Measurements from ENCODE around the gene SAPCD1. TPM values are rescaled to one million over a fixed set of nuclear protein-coding genes. Genes with fewer than 3 reads are reported as not detected.

Gene SAPCD1
- total and polyA plus RNA-seq, 10 of the 15 experiments (the other 5 are each of a cell fraction or from before 2014, with no cell fraction given), result 1.6 to 13.0 (median 5.4) TPM

- TF ChIP-seq EGR1 (IDR thresholded peaks at IDR 0.05; ENCODE audit: borderline replicate concordance in 1 of 2, low read depth in 2 of 2, low read length in 2 of 2) (peak in 1 of 2 experiments; percentile 83; a peak in 2 of 3 replicates), GATAD2B (conservative IDR thresholded peaks at IDR 0.05; ENCODE audit: low read depth) (peak; percentile 99), CBFB (IDR thresholded peaks at IDR 0.05; ENCODE audit: low read depth) (no peak), PML (IDR thresholded peaks at IDR 0.05; ENCODE audit: low read length) (no peak; the same call in 1 of the 2 replicates), TCF7 (IDR thresholded peaks at IDR 0.05; ENCODE audit: borderline replicate concordance) (no peak), CHD1 (IDR thresholded peaks at IDR 0.05; ENCODE audit: low read depth, low read length) (no peak), CHD2 (IDR thresholded peaks at IDR 0.05; ENCODE audit: borderline replicate concordance, low read depth, low read length) (no peak), NFXL1 (IDR thresholded peaks at IDR 0.05; ENCODE audit: borderline replicate concordance) (no peak), ATF3 (IDR thresholded peaks at IDR 0.05; ENCODE audit: borderline replicate concordance, extremely low read depth, low read depth, low read length) (no peak), STAT3 (IDR thresholded peaks at IDR 0.05; ENCODE audit: low read depth, low read length) (no peak), SMARCA5 (IDR thresholded peaks at IDR 0.05) (peak; percentile 96), POLR2AphosphoS5 (IDR thresholded peaks at IDR 0.05; ENCODE audit: low read length) (no peak), BACH1 (IDR thresholded peaks at IDR 0.05; ENCODE audit: borderline replicate concordance) (peak; percentile 97), HDGF (IDR thresholded peaks at IDR 0.05) (peak; percentile 98), MYB (IDR thresholded peaks at IDR 0.05; ENCODE audit: borderline replicate concordance, low read depth, low read length) (peak; percentile 98), CREM (IDR thresholded peaks at IDR 0.05; ENCODE audit: low read depth) (peak; percentile 12; the same call in 1 of the 2 replicates), JUND (IDR thresholded peaks at IDR 0.05; ENCODE audit: low read depth, low read length) (no peak), MEF2A (IDR thresholded peaks at IDR 0.05; ENCODE audit: insufficient read depth, low read depth, low read length) (peak; percentile 49; the same call in 1 of the 2 replicates), HDAC6 (IDR thresholded peaks at IDR 0.05; ENCODE audit: unreplicated experiment) (peak; percentile 60), SMC3 (IDR thresholded peaks at IDR 0.05; ENCODE audit: borderline replicate concordance, low read length) (peak; percentile 55), SREBF1 (IDR thresholded peaks at IDR 0.05; ENCODE audit: low read length) (no peak), IKZF1 (conservative IDR thresholded peaks at IDR 0.05) (peak; percentile 95), TCF3 (IDR thresholded peaks at IDR 0.05; ENCODE audit: borderline replicate concordance, insufficient read depth, low read depth, low read length) (peak; percentile 33; the same call in 1 of the 2 replicates)
- TF ChIP-seq, protein P1, sequence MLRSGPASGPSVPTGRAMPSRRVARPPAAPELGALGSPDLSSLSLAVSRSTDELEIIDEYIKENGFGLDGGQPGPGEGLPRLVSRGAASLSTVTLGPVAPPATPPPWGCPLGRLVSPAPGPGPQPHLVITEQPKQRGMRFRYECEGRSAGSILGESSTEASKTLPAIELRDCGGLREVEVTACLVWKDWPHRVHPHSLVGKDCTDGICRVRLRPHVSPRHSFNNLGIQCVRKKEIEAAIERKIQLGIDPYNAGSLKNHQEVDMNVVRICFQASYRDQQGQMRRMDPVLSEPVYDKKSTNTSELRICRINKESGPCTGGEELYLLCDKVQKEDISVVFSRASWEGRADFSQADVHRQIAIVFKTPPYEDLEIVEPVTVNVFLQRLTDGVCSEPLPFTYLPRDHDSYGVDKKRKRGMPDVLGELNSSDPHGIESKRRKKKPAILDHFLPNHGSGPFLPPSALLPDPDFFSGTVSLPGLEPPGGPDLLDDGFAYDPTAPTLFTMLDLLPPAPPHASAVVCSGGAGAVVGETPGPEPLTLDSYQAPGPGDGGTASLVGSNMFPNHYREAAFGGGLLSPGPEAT (IDR thresholded peaks at IDR 0.05; ENCODE audit: low read depth), result no peak; the same call in 1 of the 2 replicates
- TF ChIP-seq, protein P2, sequence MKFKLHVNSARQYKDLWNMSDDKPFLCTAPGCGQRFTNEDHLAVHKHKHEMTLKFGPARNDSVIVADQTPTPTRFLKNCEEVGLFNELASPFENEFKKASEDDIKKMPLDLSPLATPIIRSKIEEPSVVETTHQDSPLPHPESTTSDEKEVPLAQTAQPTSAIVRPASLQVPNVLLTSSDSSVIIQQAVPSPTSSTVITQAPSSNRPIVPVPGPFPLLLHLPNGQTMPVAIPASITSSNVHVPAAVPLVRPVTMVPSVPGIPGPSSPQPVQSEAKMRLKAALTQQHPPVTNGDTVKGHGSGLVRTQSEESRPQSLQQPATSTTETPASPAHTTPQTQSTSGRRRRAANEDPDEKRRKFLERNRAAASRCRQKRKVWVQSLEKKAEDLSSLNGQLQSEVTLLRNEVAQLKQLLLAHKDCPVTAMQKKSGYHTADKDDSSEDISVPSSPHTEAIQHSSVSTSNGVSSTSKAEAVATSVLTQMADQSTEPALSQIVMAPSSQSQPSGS (IDR thresholded peaks at IDR 0.05; ENCODE audit: low read length), result no peak
- TF ChIP-seq, protein P3, sequence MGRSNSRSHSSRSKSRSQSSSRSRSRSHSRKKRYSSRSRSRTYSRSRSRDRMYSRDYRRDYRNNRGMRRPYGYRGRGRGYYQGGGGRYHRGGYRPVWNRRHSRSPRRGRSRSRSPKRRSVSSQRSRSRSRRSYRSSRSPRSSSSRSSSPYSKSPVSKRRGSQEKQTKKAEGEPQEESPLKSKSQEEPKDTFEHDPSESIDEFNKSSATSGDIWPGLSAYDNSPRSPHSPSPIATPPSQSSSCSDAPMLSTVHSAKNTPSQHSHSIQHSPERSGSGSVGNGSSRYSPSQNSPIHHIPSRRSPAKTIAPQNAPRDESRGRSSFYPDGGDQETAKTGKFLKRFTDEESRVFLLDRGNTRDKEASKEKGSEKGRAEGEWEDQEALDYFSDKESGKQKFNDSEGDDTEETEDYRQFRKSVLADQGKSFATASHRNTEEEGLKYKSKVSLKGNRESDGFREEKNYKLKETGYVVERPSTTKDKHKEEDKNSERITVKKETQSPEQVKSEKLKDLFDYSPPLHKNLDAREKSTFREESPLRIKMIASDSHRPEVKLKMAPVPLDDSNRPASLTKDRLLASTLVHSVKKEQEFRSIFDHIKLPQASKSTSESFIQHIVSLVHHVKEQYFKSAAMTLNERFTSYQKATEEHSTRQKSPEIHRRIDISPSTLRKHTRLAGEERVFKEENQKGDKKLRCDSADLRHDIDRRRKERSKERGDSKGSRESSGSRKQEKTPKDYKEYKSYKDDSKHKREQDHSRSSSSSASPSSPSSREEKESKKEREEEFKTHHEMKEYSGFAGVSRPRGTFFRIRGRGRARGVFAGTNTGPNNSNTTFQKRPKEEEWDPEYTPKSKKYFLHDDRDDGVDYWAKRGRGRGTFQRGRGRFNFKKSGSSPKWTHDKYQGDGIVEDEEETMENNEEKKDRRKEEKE (IDR thresholded peaks at IDR 0.05), result peak; percentile 70; the same call in 1 of the 2 replicates
Measured at GRCh38 chr6:31795616-31796298, 33.3 kb downstream of the SAPCD1 start, which contains the start of gene VARS1 (continued).

Data from GM12878 (cell line).